Middle frontal gyrus (tissue), 1 donor: ENCODE measurements around the gene TPRN.
A peak's percentile ranks its signal among the peaks of the same experiment; 100 is the strongest.
"Not testable (repeated sequence)": the region's sequence is repeated elsewhere in the genome, so short reads cannot be mapped to it uniquely, and the experiment has no call there.

Source experiments
- DNase-seq: peaks from one replicate; pipeline ENCODE4 v3.0.0-alpha.2; 2015; ENCODE audit warnings: low spot score; ENCODE audit errors: extremely low spot score

TPRN gene, protein sequence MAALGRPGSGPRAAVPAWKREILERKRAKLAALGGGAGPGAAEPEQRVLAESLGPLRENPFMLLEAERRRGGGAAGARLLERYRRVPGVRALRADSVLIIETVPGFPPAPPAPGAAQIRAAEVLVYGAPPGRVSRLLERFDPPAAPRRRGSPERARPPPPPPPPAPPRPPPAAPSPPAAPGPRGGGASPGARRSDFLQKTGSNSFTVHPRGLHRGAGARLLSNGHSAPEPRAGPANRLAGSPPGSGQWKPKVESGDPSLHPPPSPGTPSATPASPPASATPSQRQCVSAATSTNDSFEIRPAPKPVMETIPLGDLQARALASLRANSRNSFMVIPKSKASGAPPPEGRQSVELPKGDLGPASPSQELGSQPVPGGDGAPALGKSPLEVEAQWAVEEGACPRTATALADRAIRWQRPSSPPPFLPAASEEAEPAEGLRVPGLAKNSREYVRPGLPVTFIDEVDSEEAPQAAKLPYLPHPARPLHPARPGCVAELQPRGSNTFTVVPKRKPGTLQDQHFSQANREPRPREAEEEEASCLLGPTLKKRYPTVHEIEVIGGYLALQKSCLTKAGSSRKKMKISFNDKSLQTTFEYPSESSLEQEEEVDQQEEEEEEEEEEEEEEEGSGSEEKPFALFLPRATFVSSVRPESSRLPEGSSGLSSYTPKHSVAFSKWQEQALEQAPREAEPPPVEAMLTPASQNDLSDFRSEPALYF

DNA sequence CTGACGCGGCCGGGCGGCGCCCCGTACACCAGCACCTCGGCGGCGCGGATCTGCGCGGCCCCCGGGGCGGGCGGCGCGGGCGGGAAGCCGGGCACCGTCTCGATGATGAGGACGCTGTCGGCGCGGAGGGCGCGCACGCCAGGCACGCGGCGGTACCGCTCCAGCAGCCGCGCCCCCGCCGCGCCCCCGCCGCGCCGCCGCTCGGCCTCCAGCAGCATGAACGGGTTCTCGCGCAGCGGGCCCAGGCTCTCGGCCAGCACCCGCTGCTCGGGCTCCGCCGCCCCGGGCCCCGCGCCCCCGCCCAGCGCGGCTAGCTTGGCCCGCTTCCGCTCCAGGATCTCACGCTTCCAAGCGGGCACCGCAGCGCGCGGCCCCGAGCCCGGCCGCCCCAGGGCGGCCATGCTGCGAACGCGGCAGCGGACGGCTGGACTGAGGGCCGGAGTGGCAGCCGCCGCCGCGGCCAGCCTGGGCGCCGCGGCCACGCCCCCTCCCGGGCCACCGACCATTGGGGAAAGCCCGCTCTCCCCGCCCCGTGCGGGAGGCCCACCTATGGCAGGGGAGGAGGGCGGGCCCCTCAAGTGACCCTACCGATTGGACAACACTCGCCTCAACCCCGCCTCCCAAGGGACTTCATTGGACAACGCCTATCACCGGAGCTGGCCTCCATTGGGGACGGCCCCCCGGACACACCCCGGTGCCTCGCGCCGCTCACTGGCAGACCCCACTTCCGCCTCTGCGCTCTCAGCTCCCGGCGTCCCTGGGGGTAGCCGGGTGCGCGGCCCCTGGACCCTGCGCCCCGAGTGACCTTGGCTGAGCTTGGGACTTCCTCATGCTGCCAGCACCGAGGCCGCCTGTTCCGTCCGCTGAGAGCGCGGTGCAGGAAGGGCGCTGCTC, at the start of gene TPRN:
TPRN (minus strand) TSS at position 431 of the 894 bp plus-strand sequence; CDS start at position 401, 30 bp downstream.
- peak; percentile 98 for DNase-seq

DNA sequence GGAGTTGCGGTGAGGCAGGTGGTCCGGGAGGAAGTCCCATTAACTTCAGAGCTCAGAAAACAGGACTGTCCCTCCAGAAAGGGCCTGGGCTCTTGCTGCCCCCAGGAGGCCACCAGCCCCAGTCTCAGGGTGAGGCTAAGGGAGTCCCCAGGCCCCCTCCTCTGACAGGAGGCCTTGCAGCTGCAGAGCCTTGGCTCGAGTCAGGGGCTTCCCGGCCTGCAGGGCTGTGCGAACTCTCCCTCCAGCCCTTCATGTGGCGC, 47.3 kb upstream of the TPRN start:
- DNase-seq: no peak

DNA sequence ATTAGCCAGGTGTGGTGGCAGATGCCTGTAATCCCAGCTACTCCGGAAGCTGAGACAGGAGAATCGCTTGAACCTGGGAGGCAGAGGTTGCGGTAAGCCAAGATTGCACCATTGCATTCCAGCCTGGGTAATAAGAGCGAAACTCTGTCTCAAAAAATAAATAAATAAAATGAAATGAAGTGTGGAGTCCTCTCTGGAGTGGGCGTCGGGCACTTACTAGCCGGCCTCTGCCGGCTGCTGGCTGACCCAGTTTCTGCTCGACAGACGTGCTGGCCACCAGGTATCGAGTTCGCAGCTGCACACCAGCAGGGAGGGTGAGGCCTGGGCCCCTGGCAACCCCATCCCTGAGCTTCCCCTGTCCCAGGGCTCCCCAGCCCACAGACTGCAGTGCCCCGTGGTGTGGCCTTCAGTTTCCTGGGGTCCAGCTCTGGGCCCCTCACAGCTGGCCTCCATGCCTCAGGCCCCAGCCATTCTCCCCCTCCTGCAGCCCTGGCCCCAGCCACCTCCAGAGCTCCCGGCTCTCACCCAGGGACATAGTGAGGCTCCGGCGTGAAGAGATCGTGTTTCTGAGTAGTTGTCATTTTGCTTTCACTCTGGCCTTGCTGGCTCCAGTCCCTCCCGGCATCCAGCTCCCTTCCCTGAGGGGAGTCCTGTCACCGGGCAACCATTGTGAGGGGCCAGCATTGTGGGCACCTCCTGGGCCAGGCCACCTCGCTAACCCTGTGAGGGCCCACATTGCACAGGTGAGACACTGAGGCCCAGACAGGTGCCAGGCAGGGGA, 46.8 kb upstream of the TPRN start:
- DNase-seq: no peak

DNA sequence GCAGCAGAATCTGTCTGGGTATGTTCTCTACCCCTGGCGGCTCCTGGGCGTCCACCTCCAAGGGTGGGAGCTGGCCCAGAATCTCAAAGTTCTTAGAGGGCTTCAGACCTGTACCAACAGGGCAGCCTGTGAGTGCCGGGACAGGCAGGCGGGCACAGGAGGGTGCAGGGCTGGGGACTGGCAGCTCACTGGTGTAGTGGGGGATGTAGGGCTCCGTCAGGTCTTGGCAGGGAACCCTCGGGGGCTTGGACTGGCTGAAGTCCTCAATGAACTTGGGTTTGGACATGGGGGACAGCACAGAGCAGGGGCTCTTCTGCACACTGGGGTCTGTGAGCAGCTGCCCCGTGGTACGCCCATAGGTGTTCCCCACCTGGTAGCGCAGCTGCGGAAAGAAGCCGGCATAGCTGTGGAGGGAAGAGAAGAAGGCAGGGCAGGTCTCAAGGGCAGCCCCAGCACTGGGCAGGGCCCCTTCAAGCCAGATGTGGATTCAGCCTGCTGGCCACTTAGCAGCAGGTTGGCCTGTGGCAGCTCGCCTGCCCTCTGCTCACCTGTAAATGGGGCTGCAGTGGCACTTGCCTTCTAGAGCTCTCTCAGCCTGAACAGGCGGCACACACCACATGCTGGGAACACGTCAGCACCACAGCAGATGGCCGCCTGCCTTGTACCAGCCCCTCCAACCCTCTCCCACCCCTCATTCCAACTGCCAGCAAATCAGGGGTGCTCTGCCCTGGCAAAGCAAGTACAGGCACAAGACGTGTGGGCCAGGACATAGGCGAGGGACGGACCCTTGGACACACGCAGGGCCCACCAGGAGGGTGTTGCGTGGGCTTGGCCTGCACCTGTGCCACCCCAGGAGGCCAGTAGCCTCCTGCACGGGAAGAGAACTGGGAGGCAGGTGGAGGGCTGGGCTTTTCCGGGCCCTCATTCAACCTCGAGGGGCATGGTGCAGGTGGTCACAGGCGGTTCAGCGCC, 45.2 kb upstream of the TPRN start:
- no peak for DNase-seq

DNA sequence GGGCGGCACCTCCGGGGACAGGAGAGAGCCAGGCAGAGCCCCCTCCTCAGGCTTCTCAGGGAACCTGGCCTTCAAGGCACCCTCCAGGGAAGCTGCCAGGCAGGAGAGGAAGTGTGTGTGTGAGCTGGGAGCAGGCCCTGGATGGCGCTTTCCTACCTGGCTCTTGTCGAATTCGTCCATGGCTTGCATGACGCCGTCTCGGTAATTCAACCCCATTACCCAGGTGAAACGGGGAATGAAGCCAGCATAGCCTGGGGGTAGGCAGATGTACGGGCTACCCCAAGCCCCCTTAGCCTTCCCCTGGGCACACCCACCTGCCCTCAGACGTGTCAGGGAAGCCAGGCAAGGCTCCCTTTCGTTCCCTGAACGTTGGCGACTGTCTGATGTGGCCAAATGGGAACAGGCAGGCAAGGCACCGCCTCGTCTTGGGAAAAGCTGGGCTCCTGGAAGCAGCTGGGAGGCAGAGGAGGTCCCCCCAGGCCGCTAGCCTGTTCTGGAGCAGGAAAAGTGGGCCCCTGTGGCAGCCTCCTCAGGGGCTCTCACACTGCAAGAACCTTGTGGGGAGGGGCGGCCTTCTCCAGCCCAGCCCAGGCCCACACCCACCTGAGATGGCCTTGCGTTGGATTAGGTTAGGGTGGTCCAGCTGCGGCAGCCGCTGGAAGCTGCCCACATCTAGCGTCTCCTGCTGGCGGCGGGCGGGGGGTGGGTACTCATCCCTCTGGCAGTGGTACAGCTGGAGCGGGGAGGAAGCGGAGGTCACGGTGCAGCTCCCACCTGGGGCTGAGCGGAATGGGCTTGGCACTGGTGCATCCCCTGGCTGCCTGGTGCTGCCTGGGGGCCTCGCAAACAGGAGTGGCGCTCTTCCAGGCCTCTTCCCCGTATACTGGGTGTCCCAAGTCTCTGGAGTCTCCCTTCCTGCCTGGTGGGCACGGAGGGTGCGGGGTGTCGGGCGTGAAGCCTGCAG, 44.2 kb upstream of the TPRN start:
- no peak for DNase-seq

DNA sequence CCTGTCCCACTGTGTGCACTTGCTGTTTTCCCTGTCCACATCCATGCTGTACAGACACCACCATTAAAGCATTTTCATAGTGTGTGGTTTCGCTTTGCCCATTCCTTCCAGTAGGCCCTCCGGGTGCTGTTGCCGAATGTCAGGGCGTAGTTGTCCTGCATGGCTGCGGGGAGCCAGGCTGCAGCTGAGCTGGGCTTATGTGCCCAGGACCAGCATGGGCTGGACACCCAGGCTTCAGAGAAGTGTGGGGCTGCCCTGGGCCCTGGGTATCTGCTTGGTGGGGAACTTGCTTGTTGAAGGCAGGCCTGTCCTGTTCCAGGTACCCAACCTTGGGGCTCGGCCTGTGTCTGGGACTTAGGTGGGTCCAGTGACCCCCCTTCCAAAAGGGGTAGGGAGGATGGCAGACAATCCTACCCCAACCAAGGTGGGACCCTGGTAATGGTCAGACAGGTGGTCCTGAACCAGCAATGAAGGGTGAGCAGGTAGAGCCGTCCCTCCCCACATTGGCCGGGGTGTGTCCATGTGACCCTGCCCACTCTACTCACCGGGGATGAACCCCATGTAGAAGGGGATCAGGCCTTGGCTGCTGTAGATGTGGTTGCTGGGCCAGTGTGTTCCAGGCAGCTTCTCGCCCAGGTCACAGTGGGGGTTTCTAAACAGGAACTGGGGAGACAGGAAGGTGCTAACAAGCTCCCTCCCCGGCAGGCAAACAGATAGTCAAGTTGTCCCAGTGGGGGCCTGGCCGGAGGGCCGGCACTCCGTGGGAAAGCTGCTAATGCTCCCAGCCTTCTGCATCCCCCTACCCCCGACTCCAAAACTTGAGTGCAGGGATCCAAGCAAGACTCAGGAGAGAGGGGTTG, 43.3 kb upstream of the TPRN start:
- DNase-seq: no peak

DNA sequence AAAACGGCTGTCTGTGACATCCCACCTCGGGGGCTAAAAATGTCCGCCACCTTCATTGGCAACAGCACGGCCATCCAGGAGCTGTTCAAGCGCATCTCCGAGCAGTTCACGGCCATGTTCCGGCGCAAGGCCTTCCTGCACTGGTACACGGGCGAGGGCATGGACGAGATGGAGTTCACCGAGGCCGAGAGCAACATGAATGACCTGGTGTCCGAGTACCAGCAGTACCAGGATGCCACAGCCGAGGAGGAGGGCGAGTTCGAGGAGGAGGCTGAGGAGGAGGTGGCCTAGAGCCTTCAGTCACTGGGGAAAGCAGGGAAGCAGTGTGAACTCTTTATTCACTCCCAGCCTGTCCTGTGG, 42.7 kb upstream of the TPRN start:
- DNase-seq: not testable (repeated sequence)

DNA sequence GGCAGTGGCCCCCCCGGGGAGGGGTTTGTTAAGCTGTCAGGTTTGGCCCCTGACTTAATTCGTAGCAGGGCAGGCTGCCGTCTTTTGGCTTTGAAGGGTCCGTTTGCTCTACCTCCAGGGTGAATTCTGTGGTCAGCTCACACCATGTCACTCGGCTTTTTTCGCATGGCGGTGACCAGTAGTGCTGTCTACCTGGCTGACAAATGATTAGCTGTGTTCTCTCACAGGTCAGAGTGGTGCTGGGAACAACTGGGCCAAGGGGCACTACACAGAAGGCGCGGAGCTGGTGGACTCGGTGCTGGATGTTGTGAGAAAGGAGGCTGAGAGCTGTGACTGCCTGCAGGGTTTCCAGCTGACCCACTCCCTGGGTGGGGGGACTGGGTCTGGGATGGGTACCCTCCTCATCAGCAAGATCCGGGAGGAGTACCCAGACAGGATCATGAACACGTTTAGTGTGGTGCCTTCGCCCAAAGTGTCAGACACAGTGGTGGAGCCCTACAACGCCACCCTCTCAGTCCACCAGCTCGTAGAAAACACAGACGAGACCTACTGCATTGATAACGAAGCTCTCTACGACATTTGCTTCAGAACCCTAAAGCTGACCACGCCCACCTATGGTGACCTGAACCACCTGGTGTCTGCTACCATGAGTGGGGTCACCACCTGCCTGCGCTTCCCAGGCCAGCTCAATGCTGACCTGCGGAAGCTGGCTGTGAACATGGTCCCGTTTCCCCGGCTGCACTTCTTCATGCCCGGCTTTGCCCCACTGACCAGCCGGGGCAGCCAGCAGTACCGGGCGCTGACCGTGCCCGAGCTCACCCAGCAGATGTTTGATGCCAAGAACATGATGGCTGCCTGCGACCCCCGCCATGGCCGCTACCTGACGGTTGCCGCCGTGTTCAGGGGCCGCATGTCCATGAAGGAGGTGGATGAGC, 42.0 kb upstream of the TPRN start:
- DNase-seq: no peak

DNA sequence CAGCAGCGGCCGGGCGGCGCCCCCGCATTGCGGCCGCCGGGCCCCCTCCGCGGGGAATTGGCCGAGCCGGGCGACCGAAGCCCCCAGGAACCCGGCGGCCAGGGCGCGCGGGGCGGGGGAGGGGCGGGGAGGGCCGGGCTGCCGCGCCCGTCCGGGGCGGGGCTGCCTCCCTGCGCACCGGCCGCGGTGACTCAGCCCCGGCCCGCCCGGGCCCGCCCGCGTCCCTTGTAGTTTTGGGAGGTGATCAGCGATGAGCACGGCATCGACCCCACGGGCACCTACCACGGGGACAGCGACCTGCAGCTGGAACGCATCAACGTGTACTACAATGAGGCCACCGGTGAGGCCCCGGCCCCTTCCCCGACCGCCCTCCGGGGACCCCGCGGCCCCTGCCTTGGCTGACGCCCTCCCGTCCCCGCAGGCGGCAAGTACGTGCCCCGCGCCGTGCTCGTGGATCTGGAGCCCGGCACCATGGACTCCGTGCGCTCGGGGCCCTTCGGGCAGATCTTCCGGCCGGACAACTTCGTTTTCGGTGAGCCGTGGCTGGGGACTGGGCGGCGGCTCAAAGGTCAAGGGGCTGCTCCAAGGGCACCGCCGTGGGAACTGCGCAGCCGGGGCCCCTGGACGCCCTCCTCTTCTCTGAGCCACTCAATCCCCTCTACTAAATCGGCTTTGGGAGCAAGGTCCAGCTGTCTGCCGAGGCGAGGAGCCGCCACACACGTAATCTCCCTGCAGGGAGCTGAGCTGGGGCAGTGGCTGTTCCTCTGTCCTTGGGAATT, 41.1 kb upstream of the TPRN start:
- no peak for DNase-seq

DNA sequence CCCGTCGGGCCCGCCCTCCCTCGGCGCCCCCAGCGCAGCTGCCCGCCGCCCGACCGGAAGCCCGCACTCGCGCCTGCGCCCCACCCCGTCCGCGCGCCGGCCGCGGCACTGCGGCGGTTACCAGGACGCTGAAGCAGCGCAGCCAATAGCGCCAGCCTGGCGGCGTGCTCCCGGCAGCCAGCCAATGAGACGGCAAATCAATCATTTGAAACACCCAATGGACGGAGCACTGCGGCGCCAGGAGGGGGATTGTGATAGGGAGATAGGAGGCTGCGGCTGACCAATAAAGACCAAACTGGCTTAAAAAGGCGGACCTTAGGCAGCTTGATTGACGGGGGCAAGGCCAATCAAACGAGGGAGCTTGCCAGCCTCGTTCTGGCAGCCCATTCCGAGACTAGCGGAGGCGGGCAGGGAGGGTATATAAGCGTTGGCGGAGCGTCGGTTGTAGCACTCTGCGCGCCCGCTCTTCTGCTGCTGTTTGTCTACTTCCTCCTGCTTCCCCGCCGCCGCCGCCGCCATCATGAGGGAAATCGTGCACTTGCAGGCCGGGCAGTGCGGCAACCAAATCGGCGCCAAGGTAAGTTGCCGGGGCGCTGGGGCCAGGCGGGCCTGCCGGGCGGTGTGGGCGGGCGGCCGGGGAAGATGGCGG, 40.4 kb upstream of the TPRN start, which contains the start of gene TUBB4B:
TUBB4B (plus strand) TSS at position 447 of the 649 bp plus-strand sequence; CDS start at position 521, 74 bp downstream.
- peak; percentile 98 for DNase-seq

DNA sequence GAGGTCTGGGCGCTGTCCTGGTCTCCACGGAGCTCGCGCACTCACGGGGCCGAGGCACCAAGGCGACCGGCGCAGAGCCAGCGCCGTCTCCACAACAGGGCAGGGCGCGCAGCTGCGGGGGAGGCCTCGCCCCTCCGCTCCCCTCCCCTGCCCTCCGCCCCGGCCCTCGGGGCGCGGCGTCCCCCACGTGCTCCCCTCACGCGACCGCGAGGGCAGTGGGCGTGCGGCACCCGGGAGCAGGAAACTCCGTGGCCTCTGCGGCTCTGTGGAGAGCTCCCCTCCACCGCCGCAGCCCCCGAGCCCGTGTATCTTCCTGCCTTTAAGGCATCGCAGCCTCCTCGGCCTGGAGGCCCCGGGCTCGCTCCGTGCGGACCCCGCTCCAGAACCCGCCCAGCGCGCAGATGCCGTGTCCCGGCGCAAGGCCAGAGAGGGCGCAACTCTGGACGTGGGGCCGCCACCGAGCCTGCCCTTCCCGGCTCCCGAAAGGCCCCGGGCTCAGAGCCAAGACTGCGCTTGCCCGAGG, 39.8 kb upstream of the TPRN start:
- DNase-seq: peak; percentile 40

DNA sequence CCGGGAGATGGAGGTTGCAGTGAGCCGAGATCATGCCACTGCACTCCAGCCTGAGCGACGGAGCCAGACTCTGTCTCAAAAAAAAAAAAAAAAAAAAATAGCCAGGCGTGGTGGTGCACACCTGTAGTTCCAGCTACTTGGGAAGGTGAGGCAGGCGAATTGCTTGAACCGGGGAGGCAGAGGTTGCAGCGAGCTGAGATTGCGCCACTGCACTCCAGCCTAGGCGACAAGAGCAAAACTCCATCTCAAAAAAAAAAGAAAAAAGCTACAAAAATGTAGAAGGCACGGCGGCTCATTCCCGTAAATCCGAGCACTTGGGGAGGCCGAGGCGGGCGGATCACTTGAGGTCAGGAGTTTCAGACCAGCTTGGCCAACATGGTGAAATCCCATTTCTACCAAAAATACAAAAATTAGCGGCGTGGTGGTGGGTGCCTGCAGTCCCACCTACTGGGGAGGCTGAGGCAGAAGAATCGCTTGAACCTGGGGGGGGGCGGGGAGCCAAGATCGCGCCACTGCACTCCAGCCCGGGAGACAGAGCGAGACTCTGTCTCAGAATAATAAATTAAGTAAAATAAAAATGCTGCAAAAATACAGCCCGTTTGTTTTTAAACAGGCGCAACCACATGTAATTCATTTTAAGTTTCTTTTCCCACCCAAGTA, 39.1 kb upstream of the TPRN start:
- DNase-seq: not testable (repeated sequence)

DNA sequence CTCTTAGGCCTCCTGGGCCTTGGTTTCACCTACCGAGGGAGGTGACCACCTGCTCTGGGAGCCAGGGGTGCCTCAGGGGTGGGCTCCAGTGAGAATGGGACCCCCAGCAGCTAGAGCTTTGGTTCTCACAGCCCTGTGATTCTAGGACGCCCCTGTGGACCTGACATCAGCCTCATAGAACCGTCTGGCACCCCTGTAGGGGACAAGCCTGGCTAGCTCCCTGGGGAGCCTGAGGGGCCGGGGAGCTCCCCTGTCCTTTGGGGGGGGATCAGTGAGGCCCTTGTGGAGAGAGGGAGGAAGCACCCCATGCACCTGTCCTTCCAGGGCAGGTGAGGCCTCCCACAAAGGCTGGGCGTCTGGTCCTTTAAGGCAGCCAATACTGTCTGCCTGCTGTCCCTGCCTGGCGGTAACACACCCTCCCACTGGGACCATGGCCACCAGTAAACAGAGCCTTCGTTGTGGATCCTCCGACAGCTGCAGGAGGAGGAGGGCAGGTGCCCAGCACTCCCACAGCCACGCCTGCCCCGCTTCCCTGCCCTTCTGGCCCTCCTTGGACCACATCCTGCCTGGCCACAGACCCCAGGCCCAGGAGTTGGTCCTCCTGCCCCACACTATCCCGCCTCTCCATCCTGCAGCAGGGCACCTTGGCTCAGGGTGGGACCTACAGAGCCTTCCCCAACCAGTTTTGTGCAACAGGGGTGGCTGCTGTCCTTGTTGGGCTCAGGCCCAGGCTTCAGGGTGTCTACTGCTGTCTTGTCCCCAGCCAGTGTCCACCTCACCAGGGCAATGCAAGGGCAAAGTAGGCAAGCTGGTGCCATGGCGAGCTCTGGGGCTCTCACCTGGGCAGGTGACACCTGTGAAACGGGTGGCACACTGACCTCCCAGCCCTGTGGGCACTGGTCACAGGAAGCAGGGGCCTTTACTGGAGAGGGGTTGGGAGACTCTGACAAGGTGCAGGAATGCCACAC, 37.5 kb upstream of the TPRN start:
- DNase-seq: no peak
